IMR-90 (cell line): Measurements from ENCODE around the gene HDGFL1. TPM values are rescaled to one million over a fixed set of nuclear protein-coding genes. Genes with fewer than 3 reads are reported as not detected.

Experiments used
- ATAC-seq: fragments of 200-7000 bp; cut with Tn5 transposase; 2 replicates; pipeline ENCODE4 v1.9.1; 2020; ENCODE audit warnings: low read depth, mild to moderate bottlenecking, moderate library complexity
- BruUV-seq: library from RNA; stranded (reverse); fragments of 400-500 nt; replicated peaks from 2 replicates; lab custom pipeline; 2021; lab: Mats Ljungman, UMichigan
- CTCF ChIA-PET: fragments of 300-600 bp; formaldehyde crosslinking; extraction: SDS; loops from one replicate; lab custom pipeline; 2021; ENCODE audit warnings: antibody characterized with exemption; lab: Yijun Ruan, JAX
- POLR2A ChIA-PET: fragments of 300-600 bp; sonication (Branson Sonifier 250); formaldehyde crosslinking; loops from one replicate; lab custom pipeline; 2022; ENCODE audit warnings: antibody characterized with exemption; ENCODE audit not compliant: unreplicated experiment; lab: Charles Lee
- DNase-seq: peaks from one replicate; pipeline ENCODE4 v3.0.0; 2013
- H2AFZ ChIP-seq: replicated peaks from 2 replicates; pipeline ENCODE3; 2013; ENCODE audit warnings: low read length, mild to moderate bottlenecking; ENCODE audit not compliant: poor library complexity
- H2AK5ac ChIP-seq: 2 replicates; pipeline ENCODE4 v1.6.1; 2013; ENCODE audit warnings: low read depth, low read length, inconsistent platforms
- H2AK9ac ChIP-seq: replicated peaks from 2 replicates; pipeline ENCODE3; 2013; ENCODE audit warnings: mild to moderate bottlenecking, low read depth, low read length, moderate library complexity; ENCODE audit not compliant: poor library complexity
- H2BK120ac ChIP-seq: 2 replicates; pipeline ENCODE4 v1.6.1; 2013; ENCODE audit warnings: low read depth, low read length, inconsistent platforms
- H2BK15ac ChIP-seq: 3 replicates; pipeline ENCODE4 v1.6.1; 2013; ENCODE audit warnings: low read depth, low read length, inconsistent platforms
- H2BK20ac ChIP-seq: 2 replicates; pipeline ENCODE4 v1.6.1; 2013; ENCODE audit warnings: low read depth, mild to moderate bottlenecking, inconsistent platforms, low read length, moderate library complexity
- H2BK5ac ChIP-seq: 2 replicates; pipeline ENCODE4 v1.6.1; 2013; ENCODE audit warnings: mild to moderate bottlenecking, low read depth, low read length, inconsistent platforms; ENCODE audit not compliant: poor library complexity, severe bottlenecking
- H3K14ac ChIP-seq: replicated peaks from 2 replicates; pipeline ENCODE4 v1.6.1; 2013; ENCODE audit warnings: low read depth, low read length, inconsistent platforms
- H3K18ac ChIP-seq: 2 replicates; pipeline ENCODE4 v1.6.1; 2013; ENCODE audit warnings: low read depth, low read length, control low read depth
- H3K23ac ChIP-seq: 2 replicates; pipeline ENCODE4 v1.6.1; 2013; ENCODE audit warnings: low read depth, low read length, inconsistent platforms
- H3K27ac ChIP-seq: 2 replicates; pipeline ENCODE4 v1.5.1; 2013; ENCODE audit warnings: mild to moderate bottlenecking, control low read depth, low read length; ENCODE audit not compliant: insufficient read depth
- H3K27me3 ChIP-seq: 2 replicates; pipeline ENCODE4 v1.6.1; 2013; ENCODE audit warnings: low read length; ENCODE audit not compliant: control insufficient read depth, insufficient read depth
- H3K36me3 ChIP-seq: 2 replicates; pipeline ENCODE4 v1.6.1; 2013; ENCODE audit warnings: low read length, mixed read lengths; ENCODE audit not compliant: control insufficient read depth, insufficient read depth
- H3K4ac ChIP-seq: 2 replicates; pipeline ENCODE4 v1.6.1; 2013; ENCODE audit warnings: low read depth, low read length, inconsistent platforms
- H3K4me1 ChIP-seq: 2 replicates; pipeline ENCODE4 v1.6.1; 2013; ENCODE audit warnings: low read length, mixed read lengths; ENCODE audit not compliant: control insufficient read depth, insufficient read depth
- H3K4me2 ChIP-seq: 2 replicates; pipeline ENCODE4 v1.6.1; 2013; ENCODE audit warnings: low read depth, mild to moderate bottlenecking, control low read depth, low read length, moderate library complexity
- H3K4me3 ChIP-seq: 2 replicates; pipeline ENCODE4 v1.5.1; 2013; ENCODE audit warnings: low read depth, mild to moderate bottlenecking, control low read depth, low read length, moderate library complexity; ENCODE audit not compliant: insufficient read depth
- H3K56ac ChIP-seq: 2 replicates; pipeline ENCODE4 v1.6.1; 2013; ENCODE audit warnings: low read length, inconsistent platforms; ENCODE audit not compliant: insufficient read depth; ENCODE audit errors: extremely low read depth
- H3K79me1 ChIP-seq, 2 experiments: 2 replicates each; pipeline ENCODE4 v1.6.1; 2013; ENCODE audit warnings: low read length in 2 of 2, inconsistent platforms in 1 of 2, low read depth in 1 of 2
- H3K9ac ChIP-seq: 2 replicates; pipeline ENCODE4 v1.6.1; 2013; ENCODE audit warnings: low read depth, low read length, control low read depth
- H3K9me1 ChIP-seq: 2 replicates; pipeline ENCODE4 v1.6.1; 2013; ENCODE audit warnings: low read length, inconsistent platforms; ENCODE audit not compliant: insufficient read depth
- H3K9me3 ChIP-seq: 2 replicates; pipeline ENCODE4 v1.6.1; 2013; ENCODE audit warnings: low read length; ENCODE audit not compliant: control insufficient read depth, insufficient read depth
- H4K20me1 ChIP-seq: 2 replicates; pipeline ENCODE4 v1.6.1; 2013; ENCODE audit warnings: low read length, inconsistent platforms; ENCODE audit not compliant: insufficient read depth
- H4K5ac ChIP-seq: 2 replicates; pipeline ENCODE4 v1.6.1; 2013; ENCODE audit warnings: mild to moderate bottlenecking, low read depth, low read length, control low read depth
- H4K8ac ChIP-seq, 2 experiments: 2 replicates each; pipeline ENCODE4 v1.6.1; 2013; ENCODE audit warnings: low read depth in 2 of 2, low read length in 2 of 2, control low read depth in 1 of 2, inconsistent platforms in 1 of 2
- H4K91ac ChIP-seq: 2 replicates; pipeline ENCODE4 v1.6.1; 2013; ENCODE audit warnings: low read depth, low read length, inconsistent platforms; ENCODE audit not compliant: insufficient read depth
- MAFK ChIP-seq: IDR thresholded peaks from 2 replicates; pipeline ENCODE4 v1.6.1; 2012; ENCODE audit warnings: low read depth, low read length, improper control_type of control experiment
- POLR2A ChIP-seq: IDR thresholded peaks from 2 replicates; pipeline ENCODE4 v1.6.1; 2012; ENCODE audit warnings: mild to moderate bottlenecking, low read depth, low read length
- RAD21 ChIP-seq: IDR thresholded peaks from 2 replicates; pipeline ENCODE4 v1.6.1; 2012; ENCODE audit warnings: low read length, improper control_type of control experiment
- RFX5 ChIP-seq: IDR thresholded peaks from 2 replicates; pipeline ENCODE4 v1.8.0; 2012; ENCODE audit warnings: low read depth, mild to moderate bottlenecking, low read length, moderate library complexity
- USF2 ChIP-seq: fragments of 150-350 bp; IDR thresholded peaks from 2 replicates; pipeline ENCODE4 v1.6.1; 2017; ENCODE audit warnings: mild to moderate bottlenecking, antibody characterized with exemption, low read length, low read depth
- WGBS, 2 experiments: methylation state at CpG; one replicate each; pipeline versions ENCODE4 v1.1.5 to v1.1.7; 2013; ENCODE audit warnings: missing lambda C conversion rate in 2 of 2; ENCODE audit not compliant: insufficient read length in 1 of 2; ENCODE audit errors: extremely low coverage in 2 of 2; 5-methylcytosine and 5-hydroxymethylcytosine counted together
- dilution Hi-C: fragments of 300-500 bp; cut with HindIII; formaldehyde crosslinking; loops from one replicate; pipeline ENCODE4 v1.14.3; 2018; ENCODE audit warnings: low sequenced_read_pairs; ENCODE audit not compliant: unreplicated experiment
- in situ Hi-C: fragments of 300-500 bp; cut with MboI; formaldehyde crosslinking; loops from 3 replicates; pipeline ENCODE4 v1.14.3; 2019; ENCODE audit warnings: low sequenced_read_pairs, inconsistent platforms, mixed read lengths
- intact Hi-C: fragments of 100-400 bp; cut with micrococcal nuclease; formaldehyde crosslinking; loops from 2 replicates; pipeline ENCODE4 v1.10.0; 2022
- polyA plus RNA-seq, 3 experiments: library from polyadenylated mRNA; depleted of rRNA; stranded (reverse); fragments of >200 nt; gene quantifications; 2 replicates each; pipeline ENCODE4 v1.2.3, GENCODE V29; 2012; ENCODE audit warnings: low replicate concordance in 1 of 3
- total RNA-seq: library from RNA; depleted of rRNA; stranded (reverse); fragments of >200 nt; gene quantifications from 2 replicates; pipeline ENCODE4 v1.2.3, GENCODE V29; 2012

Gene HDGFL1
- total and polyA plus RNA-seq, 2 of the 4 experiments (the other 2 are of a cell fraction): not detected

DNA sequence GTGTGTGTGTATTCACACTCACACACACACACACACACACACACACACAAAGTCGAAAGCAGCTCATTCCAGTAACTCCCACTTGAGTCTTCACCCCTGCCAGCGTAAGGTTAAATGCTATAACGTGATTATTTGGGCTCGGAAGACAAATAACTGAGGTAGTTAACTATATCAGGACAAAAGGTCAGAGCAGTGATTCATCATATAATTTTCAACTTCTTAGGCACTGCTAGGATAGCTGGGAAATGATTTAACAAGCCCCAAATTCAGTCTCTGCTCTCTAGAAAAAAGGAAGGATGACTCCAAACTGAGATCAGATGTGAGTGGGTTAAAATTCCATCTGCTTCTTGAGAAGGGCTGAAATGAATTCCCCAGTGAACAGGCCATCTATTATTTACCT, 30.7 kb downstream of the HDGFL1 start:
- Histone ChIP-seq H3K18ac (no peak overlapping the region; the same call in 1 of the 2 replicates), H3K79me1 (no peaks in the 10 kb centered on the region), H3K14ac (peak overlapping the region; percentile 39; the same call in 1 of the 2 replicates), H3K27ac (no peak overlapping the region), H2BK20ac (0 out of 2 replicates have a peak overlapping the region, but pooled peaks have one; percentile 53), H3K36me3 (no peaks in the 10 kb centered on the region), H3K9me3 (no peaks in the 10 kb centered on the region), H3K4ac (peak overlapping the region; percentile 27; the same call in 1 of the 2 replicates), H4K8ac (no peak overlapping the region), H2AFZ (no peak overlapping the region), H2AK9ac (peak overlapping the region; percentile 25), H3K27me3 (no peaks in the 10 kb centered on the region), H3K4me1 (peaks cover 4% of the 10 kb centered on the region), H2AK5ac (peak overlapping the region; percentile 35; the same call in 1 of the 2 replicates), H3K4me2 (no peak overlapping the region), H2BK5ac (no peak overlapping the region), H2BK120ac (no peak overlapping the region), H3K9ac (no peak overlapping the region), H4K91ac (no peak overlapping the region), H4K20me1 (no peaks in the 10 kb centered on the region), H2BK15ac (peak overlapping the region; percentile 31; the same call in 1 of the 3 replicates), H4K5ac (no peak overlapping the region), H3K56ac (no peak overlapping the region), H3K9me1 (no peaks in the 10 kb centered on the region), H3K23ac (0 out of 2 replicates have a peak overlapping the region, but pooled peaks have one; percentile 29), H3K4me3 (no peak overlapping the region)
- peak; percentile 41 for DNase-seq
- peak; percentile 21 for ATAC-seq
- POLR2A ChIA-PET: no interaction called here
- WGBS, 2 experiments: no CpG with 5 or more reads among the region's 4 CpGs
- no TSS peak for BruUV-seq
- TF ChIP-seq USF2 (no peak), RAD21 (no peak), RFX5 (no peak), POLR2A (no peak), MAFK (no peak)
- intact Hi-C loops: no loop called here
- dilution Hi-C loops: no loop called here
- CTCF ChIA-PET: interaction anchor here (0.5 to 0.6 kb wide), 2 partner anchors 30 to 373 kb away, joined by 3 read pairs; no protein-coding TSS in a partner anchor
- in situ Hi-C loops: no loop called here
